HCT116 (cell line): ENCODE results near the gene AGBL1. TPM values are rescaled to one million over a fixed set of nuclear protein-coding genes. Genes with fewer than 3 reads are reported as not detected.

Experiments used
- ATAC-seq: fragments of 200-7000 bp; cut with Tn5 transposase; 2 replicates; pipeline ENCODE4 v1.9.1; 2020; ENCODE audit warnings: mild to moderate bottlenecking, moderate library complexity
- BruUV-seq: library from RNA; stranded (reverse); fragments of 400-500 nt; replicated peaks from 2 replicates; lab custom pipeline; 2021; lab: Mats Ljungman, UMichigan
- CTCF ChIA-PET: fragments of 300-600 bp; sonication (Branson Sonifier 250); formaldehyde crosslinking; loops from one replicate; lab custom pipeline; 2021; ENCODE audit warnings: antibody characterized with exemption; lab: Charles Lee
- POLR2A ChIA-PET: fragments of 300-600, 350-600 bp; sonication (Branson Sonifier 250); formaldehyde crosslinking; loops from one replicate; lab custom pipeline; 2021; ENCODE audit warnings: antibody characterized with exemption; lab: Charles Lee
- RAD21 ChIA-PET, 2 experiments: fragments of 300-600 bp; sonication (Branson Sonifier 250); formaldehyde crosslinking; loops; one replicate each; lab custom pipeline; 2023; ENCODE audit warnings: low total read pairs in 2 of 2; ENCODE audit not compliant: uncharacterized antibody in 2 of 2, unreplicated experiment in 2 of 2, low non-redundant PET in 1 of 2; lab: Charles Lee
- DNase-seq: peaks from one replicate; pipeline ENCODE4 v3.0.0-alpha.2; 2010; ENCODE audit warnings: low read depth, low spot score
- H2AFZ ChIP-seq: fragments of 200-600 bp; shearing (Covaris generic), sonication (generic); 2 replicates; pipeline ENCODE4 v1.6.1; 2017; ENCODE audit warnings: low read depth, mixed run types, mixed read lengths, antibody characterized with exemption, low read length; ENCODE audit not compliant: poor library complexity, severe bottlenecking
- H3K27ac ChIP-seq: 2 replicates; pipeline ENCODE4 v1.5.1; 2012; ENCODE audit warnings: low read depth, low read length
- H3K27me3 ChIP-seq: fragments of 200-600 bp; sonication (generic); 2 replicates; pipeline ENCODE4 v1.6.1; 2016; ENCODE audit warnings: mixed run types, low read length, mixed read lengths; ENCODE audit not compliant: insufficient read depth
- H3K36me3 ChIP-seq, 2 experiments: fragments of 200-500 bp in 1 of 2; fragments of 200-600 bp in 1 of 2; sonication (Bioruptor generic) in 1 of 2; sonication (generic) in 1 of 2; 2 replicates each; pipeline versions ENCODE4 v1.5.1 to v1.6.1; 2014 to 2016; ENCODE audit warnings: low read length in 2 of 2, inconsistent platforms in 1 of 2, mixed read lengths in 1 of 2, mixed run types in 1 of 2; ENCODE audit not compliant: insufficient read depth in 2 of 2, control insufficient read depth in 1 of 2
- H3K4me1 ChIP-seq, 2 experiments: fragments of 200-600 bp in 1 of 2; sonication (generic) in 1 of 2; 2 replicates each; pipeline versions ENCODE4 v1.5.1 to v1.6.1; 2012 to 2017; ENCODE audit warnings: low read length in 2 of 2, inconsistent platforms in 1 of 2, mild to moderate bottlenecking in 1 of 2, mixed read lengths in 1 of 2, mixed run types in 1 of 2, moderate library complexity in 1 of 2; ENCODE audit not compliant: insufficient read depth in 2 of 2, control insufficient read depth in 1 of 2
- H3K4me2 ChIP-seq: fragments of 200-600 bp; sonication (generic); 2 replicates; pipeline ENCODE4 v1.6.1; 2017; ENCODE audit warnings: mixed run types, low read length, mixed read lengths
- H3K4me3 ChIP-seq, 2 experiments: fragments of 200-600 bp in 1 of 2; sonication (generic) in 1 of 2; replicated peaks in 1 of 2; 2 replicates each; pipeline ENCODE4 v1.5.1; 2011 to 2016; ENCODE audit warnings: low read length in 2 of 2, control low read depth in 1 of 2, low read depth in 1 of 2, mild to moderate bottlenecking in 1 of 2, mixed read lengths in 1 of 2, mixed run types in 1 of 2
- H3K79me2 ChIP-seq: fragments of 200-600 bp; sonication (generic); 2 replicates; pipeline ENCODE4 v1.6.1; 2017; ENCODE audit warnings: mild to moderate bottlenecking, mixed run types, low read length, moderate library complexity, mixed read lengths; ENCODE audit not compliant: insufficient read depth
- H3K9ac ChIP-seq: fragments of 200-600 bp; sonication (generic); 2 replicates; pipeline ENCODE4 v1.6.1; 2016; ENCODE audit warnings: low read length, mixed read lengths
- H3K9me2 ChIP-seq: fragments of 200-600 bp; sonication (generic), shearing (Covaris generic); 2 replicates; pipeline ENCODE4 v1.6.1; 2017; ENCODE audit warnings: mixed run types, mild to moderate bottlenecking, moderate library complexity; ENCODE audit not compliant: insufficient read depth
- H3K9me3 ChIP-seq, 2 experiments: fragments of 200-500 bp in 1 of 2; fragments of 200-600 bp in 1 of 2; sonication (Bioruptor generic) in 1 of 2; sonication (generic) in 1 of 2; 2 replicates each; pipeline ENCODE4 v1.6.1; 2014 to 2017; ENCODE audit warnings: low read length in 2 of 2, mixed read lengths in 2 of 2, inconsistent platforms in 1 of 2, low read depth in 1 of 2, mild to moderate bottlenecking in 1 of 2, mixed run types in 1 of 2, moderate library complexity in 1 of 2; ENCODE audit not compliant: control insufficient read depth in 1 of 2, insufficient read depth in 1 of 2
- H4K20me1 ChIP-seq: fragments of 200-600 bp; sonication (generic), shearing (Covaris generic); 2 replicates; pipeline ENCODE4 v1.6.1; 2017; ENCODE audit warnings: mixed run types, mild to moderate bottlenecking, moderate library complexity; ENCODE audit not compliant: insufficient read depth
- CBX3 ChIP-seq: IDR thresholded peaks from 2 replicates; pipeline ENCODE4 v1.6.1; 2012; ENCODE audit warnings: low read depth
- ELF1 ChIP-seq: IDR thresholded peaks from 2 replicates; pipeline ENCODE4 v1.6.1; 2012; ENCODE audit warnings: low read depth, borderline replicate concordance
- EZH2 ChIP-seq: fragments of 200-600 bp; sonication (generic); IDR thresholded peaks from 2 replicates; pipeline ENCODE4 v1.6.1; 2017; ENCODE audit warnings: antibody characterized with exemption, mixed run types
- FOSL1 ChIP-seq: IDR thresholded peaks from 2 replicates; pipeline ENCODE4 v1.6.1; 2012; ENCODE audit warnings: low read depth
- JUND ChIP-seq: IDR thresholded peaks from 2 replicates; pipeline ENCODE4 v1.6.1; 2012
- POLR2A ChIP-seq: IDR thresholded peaks from 2 replicates; pipeline ENCODE4 v1.7.0; 2011; ENCODE audit warnings: borderline replicate concordance; ENCODE audit not compliant: insufficient read depth, insufficient read length; ENCODE audit errors: extremely low read depth
- POLR2AphosphoS5 ChIP-seq: IDR thresholded peaks from 2 replicates; pipeline ENCODE4 v1.6.1; 2011; ENCODE audit warnings: mild to moderate bottlenecking, low read depth, low read length, moderate library complexity
- RAD21 ChIP-seq: IDR thresholded peaks from 2 replicates; pipeline ENCODE4 v1.6.1; 2012; ENCODE audit warnings: low read depth, mild to moderate bottlenecking
- SIN3A ChIP-seq: IDR thresholded peaks from 2 replicates; pipeline ENCODE4 v1.6.1; 2012; ENCODE audit warnings: low read depth
- TCF7L2 ChIP-seq: IDR thresholded peaks from 2 replicates; pipeline ENCODE4 v1.7.0; 2011; ENCODE audit warnings: borderline replicate concordance, inconsistent platforms; ENCODE audit not compliant: insufficient read depth, insufficient read length; ENCODE audit errors: extremely low read depth
- YY1 ChIP-seq: IDR thresholded peaks from 2 replicates; pipeline ENCODE4 v1.6.1; 2011; ENCODE audit warnings: low read length, low read depth, moderate library complexity, mild to moderate bottlenecking; ENCODE audit not compliant: insufficient replicate concordance; ENCODE audit errors: extremely low read depth
- ZFX ChIP-seq: fragments of 450-650 bp; IDR thresholded peaks from 2 replicates; pipeline ENCODE4 v1.6.1; 2017
- ZNF274 ChIP-seq: fragments of 200-500 bp; sonication (Bioruptor generic); IDR thresholded peaks from 2 replicates; pipeline ENCODE4 v1.6.1; 2014; ENCODE audit warnings: mild to moderate bottlenecking, low read depth, low read length, inconsistent platforms
- intact Hi-C: fragments of 100-400 bp; cut with micrococcal nuclease; formaldehyde crosslinking; loops from 2 replicates; pipeline ENCODE4 v1.10.0; 2022
- total RNA-seq: library from RNA; stranded (reverse); gene quantifications from one replicate; pipeline ENCODE4 v1.2.1, GENCODE V29; 2021; ENCODE audit not compliant: unreplicated experiment
- TF ChIP-seq, protein P1 (sequence below): IDR thresholded peaks from 2 replicates; pipeline ENCODE4 v1.6.1; 2012
- TF ChIP-seq, protein P2 (sequence below): IDR thresholded peaks from 2 replicates; pipeline ENCODE4 v1.6.1; 2012
- TF ChIP-seq, protein P3 (sequence below): IDR thresholded peaks from 2 replicates; pipeline ENCODE4 v1.6.1; 2011; ENCODE audit warnings: mild to moderate bottlenecking, low read length, moderate library complexity; ENCODE audit not compliant: insufficient replicate concordance; ENCODE audit errors: extremely low read depth
- TF ChIP-seq, protein P4 (sequence below): IDR thresholded peaks from 2 replicates; pipeline ENCODE4 v1.6.1; 2012; ENCODE audit warnings: low read depth

AGBL1 gene
- total RNA-seq, 1 experiment from 2014 or later, result not detected

DNA sequence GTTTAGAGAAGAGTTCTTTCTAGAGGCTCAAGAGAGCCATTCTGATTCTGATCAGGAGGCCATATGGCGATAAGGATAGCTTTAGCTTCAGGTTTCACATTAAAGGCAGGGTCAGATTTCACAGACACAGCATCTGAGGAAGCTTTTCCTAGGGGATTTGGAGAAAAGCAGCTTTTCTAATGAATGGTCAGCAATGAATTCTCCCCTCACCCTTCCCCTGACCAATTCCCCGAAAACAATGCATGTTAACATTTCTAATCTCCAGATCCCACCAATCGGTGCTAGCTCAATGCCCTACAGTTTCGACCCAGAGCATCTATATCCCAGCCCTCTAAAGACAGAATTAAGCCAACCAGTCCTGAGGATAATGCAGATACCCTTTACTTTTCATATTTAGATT, 9.8 kb downstream of the AGBL1 start:
- Histone ChIP-seq H3K27me3 (no peaks in the 10 kb centered on the region), H3K9me3 (no peaks in the 10 kb centered on the region), H2AFZ (no peak overlapping the region), H4K20me1 (no peaks in the 10 kb centered on the region), H3K27ac (no peak overlapping the region), H3K79me2 (no peaks in the 10 kb centered on the region), H3K4me3 (no peak overlapping the region), H3K4me1 (no peaks in the 10 kb centered on the region), H3K36me3 (no peaks in the 10 kb centered on the region), H3K9me2 (no peaks in the 10 kb centered on the region), H3K4me2 (no peak overlapping the region), H3K9ac (no peak overlapping the region)
- no peak for DNase-seq
- ChIA-PET CTCF (no interaction called here), RAD21 (no interaction called here), POLR2A (no interaction called here)
- BruUV-seq, result no TSS peak
- ATAC-seq, result no peak
- intact Hi-C loops, result no loop called here
- TF ChIP-seq CBX3 (no peak), ZNF274 (no peak), ZFX (no peak), FOSL1 (no peak), SIN3A (no peak)
- TF ChIP-seq, all 23 proteins: peak for 0

DNA sequence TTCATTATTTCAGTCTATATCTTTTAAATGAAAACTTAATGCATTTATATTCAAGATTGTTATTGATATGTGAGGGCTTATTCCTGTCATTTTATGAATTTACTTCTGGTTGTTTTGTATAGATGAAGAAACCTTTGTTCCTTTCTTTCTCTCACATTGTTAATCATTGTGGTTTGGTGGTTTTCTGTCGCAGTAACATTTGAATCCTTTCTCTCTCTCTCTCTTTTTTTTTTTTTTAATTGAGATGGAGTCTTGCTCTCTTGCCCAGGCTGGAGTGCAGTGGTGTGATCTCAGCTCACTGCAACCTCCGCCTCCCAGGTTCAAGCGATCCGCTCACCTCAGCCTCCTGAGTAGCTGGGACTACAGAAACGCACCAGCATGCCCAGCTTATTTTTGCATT, 22.1 kb downstream of the AGBL1 start:
- intact Hi-C loops, result no loop called here
- H3K9me3 ChIP-seq, result no peaks in the 10 kb centered on the region
- BruUV-seq, result no TSS peak
- H3K4me1 ChIP-seq, result no peaks in the 10 kb centered on the region
- no peaks in the 10 kb centered on the region for H3K27me3 ChIP-seq
- ATAC-seq (no peak), DNase-seq (no peak)
- H3K4me2 ChIP-seq, result no peak overlapping the region
- RAD21 ChIA-PET, result no interaction called here
- H3K9me2 ChIP-seq, result no peaks in the 10 kb centered on the region
- H3K36me3 ChIP-seq, result no peaks in the 10 kb centered on the region
- no peak overlapping the region for H2AFZ ChIP-seq
- no peaks in the 10 kb centered on the region for H4K20me1 ChIP-seq
- CTCF ChIA-PET, result no interaction called here
- no peak overlapping the region for H3K4me3 ChIP-seq
- H3K9ac ChIP-seq, result no peak overlapping the region
- no peaks in the 10 kb centered on the region for H3K79me2 ChIP-seq
- no peak overlapping the region for H3K27ac ChIP-seq
- POLR2A ChIA-PET, result no interaction called here
- TF ChIP-seq YY1, result no peak
- TF ChIP-seq POLR2A, result no peak
- TF ChIP-seq, protein P1, sequence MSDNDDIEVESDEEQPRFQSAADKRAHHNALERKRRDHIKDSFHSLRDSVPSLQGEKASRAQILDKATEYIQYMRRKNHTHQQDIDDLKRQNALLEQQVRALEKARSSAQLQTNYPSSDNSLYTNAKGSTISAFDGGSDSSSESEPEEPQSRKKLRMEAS, result no peak
- no peak for TF ChIP-seq ZNF274
- no peak for TF ChIP-seq EZH2
- TF ChIP-seq ELF1, result no peak
- TF ChIP-seq CBX3, result no peak
- TF ChIP-seq, protein P2, sequence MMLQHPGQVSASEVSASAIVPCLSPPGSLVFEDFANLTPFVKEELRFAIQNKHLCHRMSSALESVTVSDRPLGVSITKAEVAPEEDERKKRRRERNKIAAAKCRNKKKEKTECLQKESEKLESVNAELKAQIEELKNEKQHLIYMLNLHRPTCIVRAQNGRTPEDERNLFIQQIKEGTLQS, result no peak
- TF ChIP-seq, protein P3, sequence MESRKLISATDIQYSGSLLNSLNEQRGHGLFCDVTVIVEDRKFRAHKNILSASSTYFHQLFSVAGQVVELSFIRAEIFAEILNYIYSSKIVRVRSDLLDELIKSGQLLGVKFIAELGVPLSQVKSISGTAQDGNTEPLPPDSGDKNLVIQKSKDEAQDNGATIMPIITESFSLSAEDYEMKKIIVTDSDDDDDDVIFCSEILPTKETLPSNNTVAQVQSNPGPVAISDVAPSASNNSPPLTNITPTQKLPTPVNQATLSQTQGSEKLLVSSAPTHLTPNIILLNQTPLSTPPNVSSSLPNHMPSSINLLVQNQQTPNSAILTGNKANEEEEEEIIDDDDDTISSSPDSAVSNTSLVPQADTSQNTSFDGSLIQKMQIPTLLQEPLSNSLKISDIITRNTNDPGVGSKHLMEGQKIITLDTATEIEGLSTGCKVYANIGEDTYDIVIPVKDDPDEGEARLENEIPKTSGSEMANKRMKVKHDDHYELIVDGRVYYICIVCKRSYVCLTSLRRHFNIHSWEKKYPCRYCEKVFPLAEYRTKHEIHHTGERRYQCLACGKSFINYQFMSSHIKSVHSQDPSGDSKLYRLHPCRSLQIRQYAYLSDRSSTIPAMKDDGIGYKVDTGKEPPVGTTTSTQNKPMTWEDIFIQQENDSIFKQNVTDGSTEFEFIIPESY, result no peak
- TF ChIP-seq POLR2AphosphoS5, result no peak
- TF ChIP-seq RAD21, result no peak
- TF ChIP-seq TCF7L2, result no peak
- TF ChIP-seq FOSL1, result no peak
- TF ChIP-seq, protein P4, sequence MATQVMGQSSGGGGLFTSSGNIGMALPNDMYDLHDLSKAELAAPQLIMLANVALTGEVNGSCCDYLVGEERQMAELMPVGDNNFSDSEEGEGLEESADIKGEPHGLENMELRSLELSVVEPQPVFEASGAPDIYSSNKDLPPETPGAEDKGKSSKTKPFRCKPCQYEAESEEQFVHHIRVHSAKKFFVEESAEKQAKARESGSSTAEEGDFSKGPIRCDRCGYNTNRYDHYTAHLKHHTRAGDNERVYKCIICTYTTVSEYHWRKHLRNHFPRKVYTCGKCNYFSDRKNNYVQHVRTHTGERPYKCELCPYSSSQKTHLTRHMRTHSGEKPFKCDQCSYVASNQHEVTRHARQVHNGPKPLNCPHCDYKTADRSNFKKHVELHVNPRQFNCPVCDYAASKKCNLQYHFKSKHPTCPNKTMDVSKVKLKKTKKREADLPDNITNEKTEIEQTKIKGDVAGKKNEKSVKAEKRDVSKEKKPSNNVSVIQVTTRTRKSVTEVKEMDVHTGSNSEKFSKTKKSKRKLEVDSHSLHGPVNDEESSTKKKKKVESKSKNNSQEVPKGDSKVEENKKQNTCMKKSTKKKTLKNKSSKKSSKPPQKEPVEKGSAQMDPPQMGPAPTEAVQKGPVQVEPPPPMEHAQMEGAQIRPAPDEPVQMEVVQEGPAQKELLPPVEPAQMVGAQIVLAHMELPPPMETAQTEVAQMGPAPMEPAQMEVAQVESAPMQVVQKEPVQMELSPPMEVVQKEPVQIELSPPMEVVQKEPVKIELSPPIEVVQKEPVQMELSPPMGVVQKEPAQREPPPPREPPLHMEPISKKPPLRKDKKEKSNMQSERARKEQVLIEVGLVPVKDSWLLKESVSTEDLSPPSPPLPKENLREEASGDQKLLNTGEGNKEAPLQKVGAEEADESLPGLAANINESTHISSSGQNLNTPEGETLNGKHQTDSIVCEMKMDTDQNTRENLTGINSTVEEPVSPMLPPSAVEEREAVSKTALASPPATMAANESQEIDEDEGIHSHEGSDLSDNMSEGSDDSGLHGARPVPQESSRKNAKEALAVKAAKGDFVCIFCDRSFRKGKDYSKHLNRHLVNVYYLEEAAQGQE, result no peak
- TF ChIP-seq JUND, result no peak
